Measurements from ENCODE around the gene KISS1R.

The KISS1R gene

DNA sequence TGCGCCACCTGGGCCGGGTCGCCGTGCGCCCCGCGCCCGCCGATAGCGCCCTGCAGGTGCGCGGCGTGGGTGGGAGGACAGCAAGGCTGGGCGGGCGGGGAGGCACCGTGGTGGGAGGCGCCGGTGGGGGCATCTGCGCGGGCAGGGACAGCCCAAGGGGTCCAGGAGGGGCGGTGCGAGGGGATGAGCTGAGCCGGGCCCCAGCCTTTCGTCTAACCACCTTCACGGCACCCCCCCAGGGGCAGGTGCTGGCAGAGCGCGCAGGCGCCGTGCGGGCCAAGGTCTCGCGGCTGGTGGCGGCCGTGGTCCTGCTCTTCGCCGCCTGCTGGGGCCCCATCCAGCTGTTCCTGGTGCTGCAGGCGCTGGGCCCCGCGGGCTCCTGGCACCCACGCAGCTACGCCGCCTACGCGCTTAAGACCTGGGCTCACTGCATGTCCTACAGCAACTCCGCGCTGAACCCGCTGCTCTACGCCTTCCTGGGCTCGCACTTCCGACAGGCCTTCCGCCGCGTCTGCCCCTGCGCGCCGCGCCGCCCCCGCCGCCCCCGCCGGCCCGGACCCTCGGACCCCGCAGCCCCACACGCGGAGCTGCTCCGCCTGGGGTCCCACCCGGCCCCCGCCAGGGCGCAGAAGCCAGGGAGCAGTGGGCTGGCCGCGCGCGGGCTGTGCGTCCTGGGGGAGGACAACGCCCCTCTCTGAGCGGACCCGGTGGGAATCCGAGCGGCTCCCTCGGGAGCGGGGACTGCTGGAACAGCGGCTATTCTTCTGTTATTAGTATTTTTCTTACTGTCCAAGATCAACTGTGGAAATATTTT, 3.1 kb downstream of the KISS1R start:
- DNase-seq (ENCODE audit: low read depth in 2 of 2): peak in 1 of 2 donors; percentile 40

GRCh38 chr19:924553-925086, 7.5 kb downstream of the KISS1R start:
- no peak for DNase-seq (ENCODE audit: low read depth in 2 of 2)

GRCh38 chr19:925087-925525, 8.0 kb downstream of the KISS1R start:
- DNase-seq (ENCODE audit: low read depth in 2 of 2): no peak

DNA sequence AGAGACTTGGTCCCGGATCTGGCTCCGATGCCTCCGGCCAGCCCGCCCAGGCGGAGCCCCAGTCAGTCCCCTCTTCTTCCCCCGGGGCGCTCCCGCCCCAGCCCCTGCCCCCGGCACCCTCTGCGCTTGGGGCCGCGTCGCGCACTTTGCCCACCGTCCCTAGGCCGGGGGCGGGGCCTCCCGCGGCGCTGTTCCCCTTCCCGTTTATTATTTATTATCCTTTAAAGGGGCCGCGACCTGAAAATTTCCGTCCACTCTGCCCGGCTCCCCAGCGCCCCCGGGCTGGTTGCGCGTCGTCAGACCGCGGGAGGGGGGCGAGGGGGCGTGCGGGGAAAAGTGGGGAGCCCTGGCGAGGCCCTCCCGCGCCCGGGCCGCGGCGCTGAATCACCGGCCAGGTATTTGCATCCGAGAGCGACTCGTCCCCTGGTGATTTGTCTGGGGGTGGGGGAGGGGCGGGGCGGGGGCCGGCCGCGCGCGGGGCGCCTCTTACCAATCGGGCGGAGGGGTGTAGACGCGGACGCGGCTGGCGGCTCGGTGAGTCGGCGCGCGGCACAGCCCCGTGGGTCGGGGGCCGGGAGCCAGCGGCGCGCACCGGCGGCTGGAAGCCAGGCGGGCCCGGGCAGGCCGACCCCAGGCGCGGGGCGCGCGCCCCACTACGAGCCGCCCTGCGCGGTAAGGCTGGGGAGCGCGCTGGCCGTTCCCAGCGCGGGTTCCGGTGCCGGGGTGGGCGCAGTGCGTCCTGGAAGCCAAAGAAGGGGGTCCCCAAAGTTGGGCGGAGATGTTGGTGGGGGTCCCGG, 8.6 kb downstream of the KISS1R start, which contains the start of gene ARID3A:
ARID3A (plus strand) TSS at position 510 of the 797 bp plus-strand sequence. CDS start 3,494 bp downstream, outside the sequence.
- no peak for DNase-seq (ENCODE audit: low read depth in 2 of 2)

DNA sequence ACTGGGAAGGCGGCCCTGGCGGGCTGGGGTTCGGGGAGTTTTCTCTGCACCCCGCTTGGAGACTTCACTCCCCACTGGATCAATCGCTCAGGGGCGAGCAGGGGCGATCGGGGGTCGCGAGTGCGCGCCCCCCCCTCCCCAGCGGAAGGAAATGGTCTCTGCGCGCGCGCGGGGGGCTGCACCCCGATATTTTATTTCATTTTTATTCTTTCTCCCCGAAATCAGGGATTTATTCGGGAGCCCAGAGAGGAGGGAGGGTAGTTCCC, 9.1 kb downstream of the KISS1R start:
- no peak for DNase-seq (ENCODE audit: low read depth in 2 of 2)

GRCh38 chr19:926589-927350, 9.6 kb downstream of the KISS1R start:
- DNase-seq (ENCODE audit: low read depth in 2 of 2): no peak

GRCh38 chr19:927351-927779, 10.2 kb downstream of the KISS1R start:
- no peak for DNase-seq (ENCODE audit: low read depth in 2 of 2)

GRCh38 chr19:927780-928401, 10.8 kb downstream of the KISS1R start:
- no peak for DNase-seq (ENCODE audit: low read depth in 2 of 2)

DNA sequence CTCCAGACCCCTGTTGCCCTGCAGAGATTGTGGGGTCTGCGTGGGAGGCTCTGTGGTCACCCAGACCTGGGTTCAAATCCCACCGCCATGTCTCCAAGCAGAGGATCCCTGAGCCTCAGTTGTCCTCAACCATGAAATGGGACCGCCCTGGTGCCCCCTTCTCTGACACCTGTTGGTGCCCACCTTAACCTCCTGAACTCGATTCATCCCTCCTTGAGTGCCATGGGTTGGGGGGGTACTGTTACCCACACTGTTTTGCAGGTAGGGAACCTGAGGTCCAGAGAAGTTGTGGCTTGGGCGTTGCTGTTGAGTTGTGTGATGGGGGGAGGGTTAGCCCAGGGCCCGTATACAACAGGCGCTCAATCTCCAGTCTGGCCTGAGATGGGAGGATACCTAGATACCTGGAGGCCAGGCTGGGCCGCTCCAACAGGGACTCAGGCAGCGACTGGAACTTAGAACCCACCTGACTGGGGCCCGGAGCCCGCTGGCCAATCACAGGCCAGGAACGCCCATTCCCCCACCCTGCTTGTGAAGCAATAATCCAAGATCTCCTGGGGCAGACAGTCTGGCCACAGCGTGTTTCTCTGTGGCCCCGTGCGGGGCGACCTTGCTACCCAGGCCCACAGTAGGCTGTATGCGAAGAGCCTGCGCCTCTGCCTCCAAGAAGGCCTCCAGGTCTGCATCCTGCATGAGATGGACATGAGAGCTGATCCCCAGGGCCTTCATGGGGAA, 11.5 kb downstream of the KISS1R start:
- DNase-seq (ENCODE audit: low read depth in 2 of 2): no peak

DNA sequence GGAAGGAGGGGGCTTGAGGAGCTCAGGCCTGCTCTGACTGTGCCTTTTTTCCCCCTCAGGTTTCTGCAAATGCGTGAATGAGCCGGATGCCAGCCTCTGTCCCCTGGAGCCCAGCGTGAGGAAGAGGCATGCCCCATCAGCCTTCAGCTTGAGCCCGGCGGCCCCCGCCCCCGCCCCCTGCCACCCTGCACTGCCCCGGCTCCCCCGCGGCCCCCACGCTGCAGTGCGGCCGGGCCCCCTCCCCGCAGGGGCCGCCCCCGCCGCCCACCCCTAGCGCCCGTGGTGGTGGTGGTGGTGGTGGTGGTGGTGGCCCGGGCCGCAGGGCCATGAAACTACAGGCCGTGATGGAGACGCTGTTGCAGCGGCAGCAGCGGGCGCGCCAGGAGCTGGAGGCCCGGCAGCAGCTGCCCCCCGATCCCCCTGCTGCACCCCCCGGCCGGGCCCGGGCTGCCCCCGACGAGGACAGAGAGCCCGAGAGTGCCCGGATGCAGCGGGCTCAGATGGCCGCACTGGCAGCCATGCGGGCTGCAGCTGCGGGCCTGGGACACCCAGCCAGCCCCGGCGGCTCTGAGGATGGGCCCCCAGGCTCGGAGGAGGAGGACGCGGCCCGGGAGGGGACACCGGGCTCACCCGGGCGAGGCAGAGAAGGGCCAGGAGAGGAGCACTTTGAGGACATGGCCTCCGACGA, 12.2 kb downstream of the KISS1R start:
- DNase-seq (ENCODE audit: low read depth in 2 of 2): no peak

GRCh38 chr19:929891-930258, 12.7 kb downstream of the KISS1R start:
- no peak for DNase-seq (ENCODE audit: low read depth in 2 of 2)

- no peak for DNase-seq (ENCODE audit: low read depth in 2 of 2)
These were observed 14.9 kb downstream of the KISS1R start for GRCh38 chr19:931860-932647.

GRCh38 chr19:932648-933552, 15.8 kb downstream of the KISS1R start:
- no peak for DNase-seq (ENCODE audit: low read depth in 2 of 2)

DNA sequence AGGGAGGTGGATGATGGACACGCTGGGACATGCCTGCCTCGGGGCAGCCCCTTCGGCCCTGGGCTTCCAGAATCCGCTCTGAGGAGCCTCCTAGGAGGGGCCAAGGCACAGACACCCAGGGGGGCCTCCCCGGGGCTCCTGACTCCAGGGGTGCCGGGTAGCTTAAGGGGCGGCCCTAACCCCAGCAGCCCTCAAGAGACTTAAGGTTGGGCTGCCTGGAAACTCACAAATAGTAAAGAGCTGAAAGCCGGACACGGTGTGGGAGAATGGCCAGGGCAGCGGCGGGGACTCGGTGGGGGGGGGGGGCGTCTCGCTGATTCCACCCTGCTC, 16.4 kb downstream of the KISS1R start:
- DNase-seq (ENCODE audit: low read depth in 2 of 2): no peak

GRCh38 chr19:934197-934840, 17.2 kb downstream of the KISS1R start:
- DNase-seq (ENCODE audit: low read depth in 2 of 2): no peak

- DNase-seq (ENCODE audit: low read depth in 2 of 2): no peak
These were observed 17.8 kb downstream of the KISS1R start for GRCh38 chr19:934865-935479.

- DNase-seq (ENCODE audit: low read depth in 2 of 2): no peak
These were observed 19.0 kb downstream of the KISS1R start for GRCh38 chr19:936175-936546.

DNA sequence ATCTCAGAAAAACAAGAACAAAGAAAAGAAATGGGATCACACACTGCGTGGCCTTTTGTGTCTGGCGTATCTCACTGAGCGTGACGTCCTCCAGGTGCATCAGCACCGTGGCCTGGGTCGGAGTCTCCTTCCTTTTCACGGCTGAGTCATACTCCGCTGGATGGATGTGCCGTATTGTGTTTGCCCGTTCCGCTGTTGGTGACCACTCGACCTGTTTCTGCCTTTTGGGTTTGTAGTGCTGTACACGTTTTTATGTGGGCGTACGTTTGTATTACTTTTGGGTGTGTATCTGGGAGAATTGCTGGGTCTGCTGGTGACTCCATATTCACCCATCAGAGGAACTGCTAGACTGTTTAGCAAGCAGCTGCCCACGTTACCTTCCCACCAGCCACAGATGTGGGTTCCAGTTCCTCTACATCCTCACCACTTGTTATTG, 20.1 kb downstream of the KISS1R start:
- DNase-seq (ENCODE audit: low read depth in 2 of 2): no peak

All from stimulated activated CD4-positive, alpha-beta T cell treated with anti-CD3 and anti-CD28 coated beads, Interleukin-1b, Interleukin-23, amount 100 ng/mL, for 1 hour (primary cell).